ENCODE measurements around the gene EEF2K. TPM values are rescaled to one million over a fixed set of nuclear protein-coding genes. Genes with fewer than 3 reads are reported as not detected.
A peak's percentile ranks its signal among the peaks of the same experiment; 100 is the strongest.

Gene EEF2K
- polyA plus RNA-seq, 3 donors: 0.85 to 6.5 (median 1.7) TPM

GRCh38 chr16:22232277-22233036, 26.4 kb downstream of the EEF2K start:
- H3K27me3 Mint-ChIP-seq (ENCODE audit: low read depth in 3 of 3): peaks cover 0 to 3% (median 2%) of the 10 kb centered on the region in 3 donors
- H3K9ac ChIP-seq (ENCODE audit: insufficient read depth, low read length, poor library complexity, severe bottlenecking): no peak overlapping the region

GRCh38 chr16:22233037-22233372, 26.9 kb downstream of the EEF2K start:
- H3K9ac ChIP-seq (ENCODE audit: insufficient read depth, low read length, poor library complexity, severe bottlenecking): no peak overlapping the region
- no peak overlapping the region for H3K4me3 ChIP-seq (replicated peaks in 1 of 3; ENCODE audit: low read depth in 2 of 3, low read length in 3 of 3)
- no peak overlapping the region for H2AFZ ChIP-seq (ENCODE audit: insufficient read depth, low read depth, low read length, poor library complexity, severe bottlenecking)
- Mint-ChIP-seq H3K27ac (no peak overlapping the region), H3K36me3 (peaks cover 30 to 49% of the 10 kb centered on the region in 2 donors), H3K4me3 (no peak overlapping the region), H3K4me1 (no peaks in the 10 kb centered on the region), H3K27me3 (ENCODE audit: low read depth in 3 of 3) (peaks cover 0 to 3% (median 2%) of the 10 kb centered on the region in 3 donors), H3K9me3 (no peaks in the 10 kb centered on the region)
- peaks cover 16 to 27% of the 10 kb centered on the region in 2 donors for H3K36me3 ChIP-seq (replicated peaks in 1 of 2; ENCODE audit: control insufficient read depth in 1 of 2, insufficient read depth in 2 of 2, low read length in 2 of 2)
- no peak for DNase-seq
- intact Hi-C loops (cut with micrococcal nuclease): no loop called here
- no peak overlapping the region for H3K4me2 ChIP-seq (replicated peaks; ENCODE audit: extremely low read depth, low read length, poor library complexity, severe bottlenecking)
- WGBS (ENCODE audit: insufficient coverage): 93% methylated on average over 3 of the region's 6 CpGs
- H3K4me1 ChIP-seq (ENCODE audit: control insufficient read depth in 1 of 2, insufficient read depth in 2 of 2, low read length in 2 of 2): no peaks in the 10 kb centered on the region
- H3K27ac ChIP-seq (ENCODE audit: low read depth in 1 of 2, low read length in 2 of 2): no peak overlapping the region
- no peaks in the 10 kb centered on the region for H3K9me3 ChIP-seq (replicated peaks in 1 of 2; ENCODE audit: control insufficient read depth in 1 of 2, insufficient read depth in 1 of 2, low read length in 2 of 2)
- no peaks in the 10 kb centered on the region for H4K20me1 ChIP-seq (ENCODE audit: insufficient read depth, low read length)
- no peaks in the 10 kb centered on the region for H3K79me2 ChIP-seq (ENCODE audit: insufficient read depth, low read length)
- TF ChIP-seq CTCF (IDR thresholded peaks at IDR 0.05): no peak
- no peaks in the 10 kb centered on the region for H3K27me3 ChIP-seq (ENCODE audit: control insufficient read depth in 2 of 2, insufficient read depth in 2 of 2, low read length in 2 of 2)

More at GRCh38 chr16:22232277-22233036, 26.4 kb downstream of the EEF2K start:
- no peaks in the 10 kb centered on the region for H3K27me3 ChIP-seq (ENCODE audit: control insufficient read depth in 2 of 2, insufficient read depth in 2 of 2, low read length in 2 of 2)
- Mint-ChIP-seq H3K27ac (peak overlapping the region in 1 of 7 donors; percentile 46), H3K36me3 (peaks cover 29 to 46% of the 10 kb centered on the region in 2 donors), H3K4me1 (no peaks in the 10 kb centered on the region), H3K4me3 (no peak overlapping the region), H3K9me3 (no peaks in the 10 kb centered on the region)
- no peak overlapping the region for H2AFZ ChIP-seq (ENCODE audit: insufficient read depth, low read depth, low read length, poor library complexity, severe bottlenecking)
- peaks cover 16 to 27% of the 10 kb centered on the region in 2 donors for H3K36me3 ChIP-seq (replicated peaks in 1 of 2; ENCODE audit: control insufficient read depth in 1 of 2, insufficient read depth in 2 of 2, low read length in 2 of 2)
- H3K79me2 ChIP-seq (ENCODE audit: insufficient read depth, low read length): no peaks in the 10 kb centered on the region
- WGBS (ENCODE audit: insufficient coverage): 98% methylated on average over 8 of the region's 14 CpGs
- no peaks in the 10 kb centered on the region for H4K20me1 ChIP-seq (ENCODE audit: insufficient read depth, low read length)
- no peak overlapping the region for H3K4me3 ChIP-seq (replicated peaks in 1 of 3; ENCODE audit: low read depth in 2 of 3, low read length in 3 of 3)
- H3K4me1 ChIP-seq (ENCODE audit: control insufficient read depth in 1 of 2, insufficient read depth in 2 of 2, low read length in 2 of 2): no peaks in the 10 kb centered on the region
- no peak for TF ChIP-seq CTCF (IDR thresholded peaks at IDR 0.05)
- intact Hi-C loops (cut with micrococcal nuclease): no loop called here
- no peak for DNase-seq
- H3K4me2 ChIP-seq (replicated peaks; ENCODE audit: extremely low read depth, low read length, poor library complexity, severe bottlenecking): no peak overlapping the region
- no peak overlapping the region for H3K27ac ChIP-seq (ENCODE audit: low read depth in 1 of 2, low read length in 2 of 2)
- no peaks in the 10 kb centered on the region for H3K9me3 ChIP-seq (replicated peaks in 1 of 2; ENCODE audit: control insufficient read depth in 1 of 2, insufficient read depth in 1 of 2, low read length in 2 of 2)

Measured in CD14-positive monocyte (primary cell).